HepG2 (cell line): ENCODE measurements around the gene PLIN3. TPM values are rescaled to one million over a fixed set of nuclear protein-coding genes. Genes with fewer than 3 reads are reported as not detected.

Experiments used
- IRX3 ChIP-seq: sonication (generic); formaldehyde crosslinking; IDR thresholded peaks from 2 replicates; pipeline ENCODE4 v1.8.1; 2023; ENCODE audit warnings: mild to moderate bottlenecking, low read depth, missing genetic modification reagents, borderline replicate concordance
- NFIC ChIP-seq: IDR thresholded peaks from 2 replicates; pipeline ENCODE4 v1.6.1; 2012; ENCODE audit warnings: mild to moderate bottlenecking, low read length, inconsistent platforms
- PAWR ChIP-seq: sonication (generic); formaldehyde crosslinking; IDR thresholded peaks from 2 replicates; pipeline ENCODE4 v1.4.0; 2020; ENCODE audit warnings: missing genetic modification reagents, mild to moderate bottlenecking, borderline replicate concordance
- POLR2A ChIP-seq, 2 experiments: IDR thresholded peaks; 2 replicates each; pipeline ENCODE4 v1.6.1; 2011; ENCODE audit warnings: low read depth in 2 of 2, low read length in 2 of 2, mild to moderate bottlenecking in 1 of 2, moderate library complexity in 1 of 2; ENCODE audit not compliant: insufficient read depth in 1 of 2
- SKI ChIP-seq: fragments of 450-650 bp; IDR thresholded peaks from one replicate; pipeline ENCODE4 v1.6.1; 2018; ENCODE audit warnings: mild to moderate bottlenecking; ENCODE audit not compliant: partially characterized antibody
- SP140L ChIP-seq: sonication (generic); formaldehyde crosslinking; IDR thresholded peaks from 2 replicates; pipeline ENCODE4 v1.4.0; 2020; ENCODE audit warnings: missing genetic modification reagents, borderline replicate concordance
- TFDP2 ChIP-seq: sonication (generic); formaldehyde crosslinking; IDR thresholded peaks from 2 replicates; pipeline ENCODE4 v1.4.0; 2020; ENCODE audit warnings: missing genetic modification reagents
- ZBTB39 ChIP-seq: sonication (generic); formaldehyde crosslinking; IDR thresholded peaks from 2 replicates; pipeline ENCODE4 v1.5.0; 2020; ENCODE audit warnings: missing genetic modification reagents
- ZC3H13 ChIP-seq: sonication (generic); formaldehyde crosslinking; IDR thresholded peaks from 2 replicates; pipeline ENCODE4 v1.8.1; 2023; ENCODE audit warnings: mild to moderate bottlenecking, missing genetic modification reagents, moderate library complexity
- ZFP90 ChIP-seq: sonication (generic); formaldehyde crosslinking; IDR thresholded peaks from 2 replicates; pipeline ENCODE4 v1.8.0; 2022; ENCODE audit warnings: missing genetic modification reagents, mild to moderate bottlenecking, inconsistent platforms, borderline replicate concordance
- ZNF407 ChIP-seq: sonication (generic); formaldehyde crosslinking; IDR thresholded peaks from one replicate; pipeline ENCODE4 v1.5.1; 2020; ENCODE audit warnings: mild to moderate bottlenecking, missing genetic modification reagents; ENCODE audit errors: not compliant biosample characterization
- ZNF557 ChIP-seq: sonication (generic); formaldehyde crosslinking; IDR thresholded peaks from 2 replicates; pipeline ENCODE4 v1.4.0; 2020; ENCODE audit warnings: missing genetic modification reagents
- polyA plus RNA-seq, 8 experiments: library from polyadenylated mRNA; depleted of rRNA in 3 of 8; stranded (reverse) in 7 of 8; unstranded in 1 of 8; fragments of >200 nt; fragmentation: Illumina TruSeq in 4 of 8; extraction: Trizol in 4 of 8; gene quantifications; 2 replicates each; pipeline versions ENCODE4 v1.2.1 to v1.2.3, GENCODE V29; 2011 to 2016; ENCODE audit warnings: low read depth in 4 of 8, missing spikeins in 1 of 8, mixed read lengths in 1 of 8; ENCODE audit not compliant: insufficient read depth in 1 of 8
- total RNA-seq, 5 experiments: library from RNA; depleted of rRNA; stranded (reverse); fragments of >200 nt; fragmentation: Illumina TruSeq; extraction: Trizol; gene quantifications; 2 replicates each; pipeline ENCODE4 v1.2.3, GENCODE V29; 2016; ENCODE audit warnings: low read depth in 1 of 5

PLIN3 gene
- total and polyA plus RNA-seq, 2 of the 13 experiments (the other 11 are each of a cell fraction or from before 2014, with no cell fraction given), result 49.3 to 57.9 TPM

GRCh38 chr19:4831304-4831978, 36.0 kb downstream of the PLIN3 start, which contains the start of gene TICAM1 (continued):
- no peak for TF ChIP-seq ZBTB39 (CRISPR knock-in tag)
- TF ChIP-seq IRX3, result no peak
- 0 out of 2 replicates have a peak, but pooled peaks have one; percentile 14 for TF ChIP-seq TFDP2 (CRISPR knock-in tag)
- peak; percentile 33 for TF ChIP-seq ZNF407
- TF ChIP-seq POLR2A (IDR thresholded peaks at IDR 0.05; ENCODE audit: insufficient read depth in 1 of 2, low read depth in 2 of 2, low read length in 2 of 2), result peak; percentile 25 to 65; a peak in 3 of 4 replicates
- TF ChIP-seq ZFP90 (CRISPR knock-in tag), result no peak; the same call in 1 of the 2 replicates
- TF ChIP-seq SKI, result no peak
- no peak for TF ChIP-seq NFIC
- TF ChIP-seq PAWR (CRISPR knock-in tag), result no peak
- no peak for TF ChIP-seq SP140L
- TF ChIP-seq ZNF557 (CRISPR knock-in tag), result no peak
- TF ChIP-seq ZC3H13, result no peak
